ENCODE results near the gene SNRNP48. TPM values are rescaled to one million over a fixed set of nuclear protein-coding genes. Genes with fewer than 3 reads are reported as not detected.

Gene SNRNP48
- total RNA-seq, 1 experiment from 2014 or later: 26.2 TPM

DNA sequence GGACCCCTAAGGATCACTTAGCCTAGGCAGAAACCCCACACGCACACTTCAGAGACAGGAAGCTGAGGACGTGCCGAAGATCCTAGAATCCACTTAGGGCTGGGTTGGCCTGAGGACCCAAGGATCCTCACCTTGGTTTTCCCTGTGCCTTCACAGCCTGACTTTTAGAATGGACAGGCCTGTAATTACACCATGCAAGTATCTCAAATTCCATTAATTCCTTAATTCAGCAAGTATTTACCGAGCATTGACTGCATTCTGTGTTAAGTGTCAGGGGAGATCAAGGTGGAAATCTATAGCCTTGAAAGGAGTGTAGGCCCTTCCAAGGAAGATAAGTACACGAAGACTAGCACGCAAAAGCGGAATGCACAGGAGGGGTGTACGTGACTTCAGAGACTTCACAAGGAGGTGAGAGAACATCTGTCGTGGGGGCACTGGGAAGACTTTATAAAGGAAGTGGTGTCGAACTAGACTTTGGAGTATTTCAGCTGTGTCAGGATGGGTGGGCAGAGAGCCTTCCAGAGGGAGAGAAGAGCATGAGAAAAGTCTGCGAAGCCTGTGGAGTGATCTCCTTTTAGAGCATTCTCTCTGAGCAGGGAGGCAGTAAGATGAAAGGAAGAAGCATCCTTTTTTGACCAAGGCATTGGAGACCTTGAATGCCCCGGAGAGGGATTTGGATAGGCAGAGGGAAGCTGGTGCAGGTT, 44.5 kb upstream of the SNRNP48 start:
- Histone ChIP-seq H3K27me3 (ENCODE audit: insufficient read depth, low read length) (no peaks in the 10 kb centered on the region), H2AFZ (ENCODE audit: low read depth, low read length, poor library complexity, severe bottlenecking) (no peak overlapping the region), H3K9me2 (ENCODE audit: insufficient read depth) (no peaks in the 10 kb centered on the region), H3K36me3 (ENCODE audit: control insufficient read depth in 1 of 2, insufficient read depth in 2 of 2, low read length in 2 of 2) (no peaks in the 10 kb centered on the region), H3K27ac (ENCODE audit: low read depth, low read length) (no peak overlapping the region), H3K9ac (ENCODE audit: low read length) (no peak overlapping the region), H3K4me3 (replicated peaks in 1 of 2; ENCODE audit: low read depth in 1 of 2, low read length in 2 of 2) (no peak overlapping the region), H4K20me1 (ENCODE audit: insufficient read depth) (no peaks in the 10 kb centered on the region), H3K79me2 (ENCODE audit: insufficient read depth, low read length) (peaks cover 83% of the 10 kb centered on the region), H3K4me2 (ENCODE audit: low read length) (no peak overlapping the region), H3K9me3 (ENCODE audit: control insufficient read depth in 1 of 2, insufficient read depth in 1 of 2, low read depth in 1 of 2, low read length in 2 of 2) (no peaks in the 10 kb centered on the region), H3K4me1 (ENCODE audit: control insufficient read depth in 1 of 2, insufficient read depth in 2 of 2, low read length in 2 of 2) (peaks cover 37 to 55% of the 10 kb centered on the region in 2 experiments)
- BruUV-seq (replicated peaks): no TSS peak
- no peak for DNase-seq (ENCODE audit: low read depth, low spot score)
- ChIA-PET RAD21 (ENCODE audit: low non-redundant PET in 1 of 2, low total read pairs in 2 of 2, uncharacterized antibody in 2 of 2, unreplicated experiment in 2 of 2) (no interaction called here), POLR2A (no interaction called here), CTCF (no interaction called here)
- TF ChIP-seq FOSL1 (IDR thresholded peaks at IDR 0.05; ENCODE audit: low read depth): no peak
- no peak for TF ChIP-seq SRF (IDR thresholded peaks at IDR 0.05; ENCODE audit: low read depth)
- no peak for TF ChIP-seq SIN3A (IDR thresholded peaks at IDR 0.05; ENCODE audit: low read depth)
- intact Hi-C loops (cut with micrococcal nuclease): no loop called here
- no peak for ATAC-seq

DNA sequence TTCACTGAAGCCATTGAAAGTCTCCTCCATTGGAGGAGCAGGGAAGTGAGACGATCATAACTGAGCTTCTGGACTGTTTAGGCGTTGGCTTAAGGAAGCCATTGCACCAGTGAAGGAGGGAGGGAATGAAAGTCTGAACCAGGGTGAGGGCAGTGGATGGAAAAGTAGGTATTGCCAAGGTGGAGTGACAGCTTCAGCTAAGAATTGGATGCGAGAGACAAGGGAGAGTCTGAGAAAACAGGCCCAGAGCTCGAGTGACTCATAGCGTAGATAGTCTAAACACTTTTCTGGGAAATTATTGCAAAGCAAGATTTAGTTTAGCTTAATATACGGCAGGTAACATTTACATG, 44.0 kb upstream of the SNRNP48 start:
- H3K9ac ChIP-seq (ENCODE audit: low read length): no peak overlapping the region
- no TSS peak for BruUV-seq (replicated peaks)
- no peak overlapping the region for H3K27ac ChIP-seq (ENCODE audit: low read depth, low read length)
- POLR2A ChIA-PET: no interaction called here
- no peaks in the 10 kb centered on the region for H3K9me3 ChIP-seq (ENCODE audit: control insufficient read depth in 1 of 2, insufficient read depth in 1 of 2, low read depth in 1 of 2, low read length in 2 of 2)
- H3K4me2 ChIP-seq (ENCODE audit: low read length): no peak overlapping the region
- intact Hi-C loops (cut with micrococcal nuclease): no loop called here
- H3K27me3 ChIP-seq (ENCODE audit: insufficient read depth, low read length): no peaks in the 10 kb centered on the region
- H3K4me3 ChIP-seq (replicated peaks in 1 of 2; ENCODE audit: low read depth in 1 of 2, low read length in 2 of 2): no peak overlapping the region
- DNase-seq (ENCODE audit: low read depth, low spot score): no peak
- no peaks in the 10 kb centered on the region for H3K36me3 ChIP-seq (ENCODE audit: control insufficient read depth in 1 of 2, insufficient read depth in 2 of 2, low read length in 2 of 2)
- ATAC-seq: no peak
- no peak overlapping the region for H2AFZ ChIP-seq (ENCODE audit: low read depth, low read length, poor library complexity, severe bottlenecking)
- RAD21 ChIA-PET (ENCODE audit: low non-redundant PET in 1 of 2, low total read pairs in 2 of 2, uncharacterized antibody in 2 of 2, unreplicated experiment in 2 of 2): no interaction called here
- peaks cover 88% of the 10 kb centered on the region for H3K79me2 ChIP-seq (ENCODE audit: insufficient read depth, low read length)
- TF ChIP-seq CBX3 (IDR thresholded peaks at IDR 0.05; ENCODE audit: low read depth): no peak
- TF ChIP-seq SP1 (IDR thresholded peaks at IDR 0.05; ENCODE audit: low read depth): no peak
- TF ChIP-seq, protein P1, sequence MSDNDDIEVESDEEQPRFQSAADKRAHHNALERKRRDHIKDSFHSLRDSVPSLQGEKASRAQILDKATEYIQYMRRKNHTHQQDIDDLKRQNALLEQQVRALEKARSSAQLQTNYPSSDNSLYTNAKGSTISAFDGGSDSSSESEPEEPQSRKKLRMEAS (IDR thresholded peaks at IDR 0.05): no peak
- TF ChIP-seq ELF1 (IDR thresholded peaks at IDR 0.05; ENCODE audit: borderline replicate concordance, low read depth): no peak
- TF ChIP-seq, protein P2, sequence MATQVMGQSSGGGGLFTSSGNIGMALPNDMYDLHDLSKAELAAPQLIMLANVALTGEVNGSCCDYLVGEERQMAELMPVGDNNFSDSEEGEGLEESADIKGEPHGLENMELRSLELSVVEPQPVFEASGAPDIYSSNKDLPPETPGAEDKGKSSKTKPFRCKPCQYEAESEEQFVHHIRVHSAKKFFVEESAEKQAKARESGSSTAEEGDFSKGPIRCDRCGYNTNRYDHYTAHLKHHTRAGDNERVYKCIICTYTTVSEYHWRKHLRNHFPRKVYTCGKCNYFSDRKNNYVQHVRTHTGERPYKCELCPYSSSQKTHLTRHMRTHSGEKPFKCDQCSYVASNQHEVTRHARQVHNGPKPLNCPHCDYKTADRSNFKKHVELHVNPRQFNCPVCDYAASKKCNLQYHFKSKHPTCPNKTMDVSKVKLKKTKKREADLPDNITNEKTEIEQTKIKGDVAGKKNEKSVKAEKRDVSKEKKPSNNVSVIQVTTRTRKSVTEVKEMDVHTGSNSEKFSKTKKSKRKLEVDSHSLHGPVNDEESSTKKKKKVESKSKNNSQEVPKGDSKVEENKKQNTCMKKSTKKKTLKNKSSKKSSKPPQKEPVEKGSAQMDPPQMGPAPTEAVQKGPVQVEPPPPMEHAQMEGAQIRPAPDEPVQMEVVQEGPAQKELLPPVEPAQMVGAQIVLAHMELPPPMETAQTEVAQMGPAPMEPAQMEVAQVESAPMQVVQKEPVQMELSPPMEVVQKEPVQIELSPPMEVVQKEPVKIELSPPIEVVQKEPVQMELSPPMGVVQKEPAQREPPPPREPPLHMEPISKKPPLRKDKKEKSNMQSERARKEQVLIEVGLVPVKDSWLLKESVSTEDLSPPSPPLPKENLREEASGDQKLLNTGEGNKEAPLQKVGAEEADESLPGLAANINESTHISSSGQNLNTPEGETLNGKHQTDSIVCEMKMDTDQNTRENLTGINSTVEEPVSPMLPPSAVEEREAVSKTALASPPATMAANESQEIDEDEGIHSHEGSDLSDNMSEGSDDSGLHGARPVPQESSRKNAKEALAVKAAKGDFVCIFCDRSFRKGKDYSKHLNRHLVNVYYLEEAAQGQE (IDR thresholded peaks at IDR 0.05; ENCODE audit: low read depth): no peak
- TF ChIP-seq RAD21 (IDR thresholded peaks at IDR 0.05; ENCODE audit: low read depth): no peak
- TF ChIP-seq, protein P3, sequence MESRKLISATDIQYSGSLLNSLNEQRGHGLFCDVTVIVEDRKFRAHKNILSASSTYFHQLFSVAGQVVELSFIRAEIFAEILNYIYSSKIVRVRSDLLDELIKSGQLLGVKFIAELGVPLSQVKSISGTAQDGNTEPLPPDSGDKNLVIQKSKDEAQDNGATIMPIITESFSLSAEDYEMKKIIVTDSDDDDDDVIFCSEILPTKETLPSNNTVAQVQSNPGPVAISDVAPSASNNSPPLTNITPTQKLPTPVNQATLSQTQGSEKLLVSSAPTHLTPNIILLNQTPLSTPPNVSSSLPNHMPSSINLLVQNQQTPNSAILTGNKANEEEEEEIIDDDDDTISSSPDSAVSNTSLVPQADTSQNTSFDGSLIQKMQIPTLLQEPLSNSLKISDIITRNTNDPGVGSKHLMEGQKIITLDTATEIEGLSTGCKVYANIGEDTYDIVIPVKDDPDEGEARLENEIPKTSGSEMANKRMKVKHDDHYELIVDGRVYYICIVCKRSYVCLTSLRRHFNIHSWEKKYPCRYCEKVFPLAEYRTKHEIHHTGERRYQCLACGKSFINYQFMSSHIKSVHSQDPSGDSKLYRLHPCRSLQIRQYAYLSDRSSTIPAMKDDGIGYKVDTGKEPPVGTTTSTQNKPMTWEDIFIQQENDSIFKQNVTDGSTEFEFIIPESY (IDR thresholded peaks at IDR 0.05; ENCODE audit: extremely low read depth, insufficient replicate concordance, low read length): no peak
- H3K9me2 ChIP-seq (ENCODE audit: insufficient read depth): no peaks in the 10 kb centered on the region
- CTCF ChIA-PET: no interaction called here
- no peaks in the 10 kb centered on the region for H4K20me1 ChIP-seq (ENCODE audit: insufficient read depth)
- H3K4me1 ChIP-seq (ENCODE audit: control insufficient read depth in 1 of 2, insufficient read depth in 2 of 2, low read length in 2 of 2): peaks cover 33 to 50% of the 10 kb centered on the region in 2 experiments

All from HCT116 (cell line).